Measurements from ENCODE around the gene PRKG2. TPM values are rescaled to one million over a fixed set of nuclear protein-coding genes. Genes with fewer than 3 reads are reported as not detected.

The PRKG2 gene
- polyA plus RNA-seq, 10 donors = 0.26 to 3.5 (median 0.87) TPM

DNA sequence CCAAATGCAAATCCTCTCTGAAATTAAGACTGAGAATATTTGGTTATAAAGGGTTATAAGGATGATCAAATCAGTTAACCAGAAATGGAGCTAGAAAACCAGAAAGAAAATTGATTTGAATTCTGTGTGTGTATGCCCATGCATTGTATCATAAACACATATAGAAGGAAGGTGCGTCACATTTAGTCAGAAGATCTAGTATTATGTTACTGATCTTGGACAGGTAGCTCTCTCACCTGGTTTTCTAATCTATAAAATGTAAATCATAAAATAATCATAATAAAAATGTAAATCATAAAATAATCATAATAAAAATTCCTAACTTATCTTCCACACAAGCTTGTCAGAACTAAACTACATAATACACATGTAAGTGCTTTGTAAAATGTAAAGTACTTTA lies 105.7 kb downstream of the PRKG2 start:
- no peak for DNase-seq

DNA sequence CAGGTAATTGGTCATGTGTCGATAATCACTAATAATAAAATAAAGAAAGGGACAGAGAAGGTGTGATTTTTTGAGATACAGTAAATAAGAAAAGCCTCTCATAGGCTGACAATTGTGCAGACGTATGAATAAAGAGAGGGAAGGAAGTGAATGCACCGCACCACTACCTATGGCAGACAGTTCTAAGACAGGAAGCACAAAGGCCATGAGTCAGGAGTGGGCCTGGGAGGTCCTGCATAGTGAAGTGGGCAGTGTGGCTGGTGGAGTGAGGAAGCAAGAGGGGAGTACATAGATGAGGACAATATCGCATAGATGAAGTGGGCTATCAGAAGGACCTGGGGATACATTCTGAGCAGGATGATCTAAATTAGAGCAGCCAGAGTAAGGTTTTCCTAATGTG lies 108.9 kb downstream of the PRKG2 start:
- no peak for DNase-seq

DNA sequence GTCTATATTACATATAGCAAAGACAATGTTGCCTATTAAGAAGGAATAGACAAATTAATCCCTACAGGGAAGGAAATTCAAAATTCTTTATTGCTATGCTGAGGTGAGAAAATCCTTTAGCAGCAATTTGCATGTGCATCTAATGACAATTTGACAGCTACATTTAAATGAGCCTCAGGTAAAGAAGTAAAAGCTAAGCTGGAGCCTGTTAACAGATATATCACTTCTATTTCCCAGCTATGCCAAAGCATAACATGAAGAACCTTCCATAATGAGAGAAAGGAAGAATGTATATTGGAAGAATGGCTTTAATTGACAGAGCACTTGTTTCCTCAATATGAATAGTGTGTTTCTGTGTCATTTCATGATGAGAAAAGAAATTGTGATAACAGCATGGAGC lies 112.9 kb downstream of the PRKG2 start:
- DNase-seq = no peak

DNA sequence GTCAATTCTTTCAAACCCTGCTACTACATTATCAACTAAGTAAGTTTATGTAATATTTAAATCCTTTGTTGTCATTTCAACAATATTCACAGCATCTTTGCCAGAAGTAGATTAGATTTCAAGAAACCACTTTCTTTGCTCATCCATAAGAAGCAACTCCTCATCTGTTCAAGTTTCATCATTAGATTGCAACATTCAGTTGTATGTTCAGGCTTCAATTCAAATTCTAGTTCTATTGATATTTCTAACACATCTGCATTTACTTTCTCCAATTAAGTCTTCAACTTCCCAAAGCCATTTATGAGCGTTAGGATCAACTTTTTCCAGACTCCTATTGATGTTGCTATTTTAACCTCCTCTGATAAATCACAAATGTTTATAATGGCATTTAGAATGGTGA lies 118.5 kb downstream of the PRKG2 start:
- DNase-seq = no peak

DNA sequence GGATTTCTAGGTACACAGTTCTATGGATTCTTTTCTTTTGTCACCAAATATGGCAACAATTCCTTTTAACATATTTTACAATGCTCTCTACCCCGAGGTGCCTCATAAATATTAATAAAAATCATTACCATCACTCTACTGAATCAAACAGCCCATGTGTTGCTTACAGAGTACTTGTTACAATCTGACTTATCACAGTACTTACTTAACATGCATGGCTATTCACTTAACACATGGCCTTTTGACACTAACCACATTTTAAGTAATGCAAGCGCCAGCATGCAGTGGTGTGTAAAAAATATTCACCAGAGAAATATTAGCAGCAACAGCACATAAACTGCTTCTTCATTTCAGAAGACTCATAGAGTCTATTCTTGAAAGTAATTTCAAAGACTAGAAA lies 119.6 kb downstream of the PRKG2 start:
- DNase-seq = no peak

DNA sequence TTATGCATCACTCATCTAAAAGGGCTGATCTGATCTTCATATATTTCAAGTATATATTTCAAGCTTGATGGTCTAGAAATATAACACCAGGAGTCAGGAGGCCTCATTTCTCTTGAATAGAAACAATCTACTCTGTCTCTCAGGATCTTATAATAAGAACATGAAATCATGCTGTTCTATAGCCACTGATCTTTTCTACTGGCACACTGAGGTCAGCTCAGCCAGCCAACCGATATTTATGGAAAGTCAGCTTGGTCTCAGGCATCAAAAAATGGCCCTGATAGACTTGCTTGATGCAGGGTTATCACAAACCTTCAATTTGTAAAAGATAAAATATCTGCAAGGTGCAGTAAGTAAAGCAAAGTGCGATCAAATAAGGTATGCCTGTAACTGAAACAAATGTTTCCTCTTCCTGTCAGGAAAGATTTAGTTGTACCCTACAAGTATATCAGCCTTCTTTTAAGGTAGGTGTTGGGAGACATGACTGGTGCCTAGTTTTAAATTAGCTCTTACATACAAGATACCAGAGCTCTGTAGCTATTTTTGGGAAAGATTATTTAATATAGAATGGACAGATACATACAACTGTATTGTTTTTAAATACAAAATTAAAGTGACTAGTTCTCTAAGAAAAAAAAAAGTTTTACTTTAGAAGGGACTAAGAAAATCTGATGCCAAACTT lies 121.2 kb downstream of the PRKG2 start:
- DNase-seq = no peak

DNA sequence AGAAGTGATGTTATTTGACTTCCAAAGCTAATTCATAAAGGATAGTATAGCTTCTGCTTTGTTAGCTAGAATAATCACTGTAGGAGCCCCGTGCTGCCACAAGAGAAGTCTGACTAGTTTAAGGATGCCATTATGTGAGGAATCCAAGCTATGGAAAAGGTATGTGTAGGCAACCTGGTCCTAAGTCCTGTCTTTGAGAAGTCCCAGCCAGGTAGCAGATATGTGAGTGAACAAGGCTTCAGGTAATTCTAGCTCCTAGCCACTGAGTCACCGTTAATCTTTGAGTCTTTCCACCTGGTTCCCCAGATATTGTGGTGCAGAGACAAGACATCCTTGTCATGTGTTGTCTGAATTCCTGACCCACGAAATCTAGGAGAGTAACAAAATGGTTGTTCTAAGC lies 129.0 kb downstream of the PRKG2 start:
- no peak for DNase-seq

DNA sequence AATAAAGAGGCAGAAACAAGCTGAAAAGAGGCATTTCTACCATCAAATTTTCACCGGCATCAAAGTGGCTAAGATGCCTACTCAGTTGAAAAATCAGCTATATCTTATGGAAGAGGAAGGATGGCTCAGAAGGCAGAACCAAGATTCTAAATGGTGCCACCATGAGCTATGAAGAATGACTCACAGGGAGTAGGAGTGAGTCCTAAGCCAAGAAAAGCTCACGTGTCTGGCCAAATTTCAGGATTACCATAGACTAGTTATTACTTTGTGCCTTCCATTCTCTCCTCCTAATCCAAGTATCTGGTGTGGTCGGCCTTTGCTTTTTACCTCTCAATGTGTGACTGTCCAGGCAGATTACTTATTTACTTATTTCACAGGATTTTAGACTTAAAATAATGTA lies 129.7 kb downstream of the PRKG2 start:
- no peak for DNase-seq

DNA sequence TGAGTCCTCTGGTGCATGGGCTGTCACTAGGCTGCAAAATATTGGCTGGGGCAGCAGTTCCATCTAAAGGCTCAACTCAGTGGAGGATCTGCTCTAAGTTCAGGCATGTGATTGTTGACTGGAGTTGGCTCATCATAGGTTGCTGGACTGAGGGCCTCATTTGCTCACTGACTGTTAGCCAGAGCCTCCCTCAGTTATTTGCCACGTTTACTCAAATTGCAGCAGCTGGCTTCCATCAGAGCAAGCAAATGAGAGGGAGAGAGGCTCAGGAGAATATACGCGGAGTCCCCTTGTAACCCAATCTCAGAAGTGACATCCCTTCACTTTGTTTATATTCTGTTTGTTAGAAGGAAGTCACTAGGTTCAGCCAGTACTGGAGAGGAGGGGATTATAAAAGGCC lies 130.4 kb downstream of the PRKG2 start:
- peak; percentile 3 to 12 (median 5) for DNase-seq

DNA sequence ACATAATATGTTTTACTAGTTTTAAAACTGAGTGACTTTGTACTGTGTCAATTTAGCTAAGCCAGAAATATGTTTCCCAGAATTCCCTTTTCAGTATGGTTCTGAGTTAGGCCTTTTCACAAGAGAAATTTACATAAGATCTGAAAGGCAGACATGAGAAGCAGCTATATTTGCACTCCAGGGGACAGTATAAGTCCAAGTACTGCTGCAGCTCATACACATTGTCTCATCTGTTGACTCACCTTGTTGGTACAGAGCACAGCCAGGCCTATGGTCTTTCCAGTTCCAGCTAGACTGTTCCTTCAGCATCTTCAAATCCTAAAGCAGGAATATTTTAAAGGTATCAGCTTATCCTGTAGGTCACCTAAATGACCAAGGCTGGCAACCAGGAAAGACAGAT lies 131.0 kb downstream of the PRKG2 start:
- peak in 1 of 3 donors; percentile 2 for DNase-seq

DNA sequence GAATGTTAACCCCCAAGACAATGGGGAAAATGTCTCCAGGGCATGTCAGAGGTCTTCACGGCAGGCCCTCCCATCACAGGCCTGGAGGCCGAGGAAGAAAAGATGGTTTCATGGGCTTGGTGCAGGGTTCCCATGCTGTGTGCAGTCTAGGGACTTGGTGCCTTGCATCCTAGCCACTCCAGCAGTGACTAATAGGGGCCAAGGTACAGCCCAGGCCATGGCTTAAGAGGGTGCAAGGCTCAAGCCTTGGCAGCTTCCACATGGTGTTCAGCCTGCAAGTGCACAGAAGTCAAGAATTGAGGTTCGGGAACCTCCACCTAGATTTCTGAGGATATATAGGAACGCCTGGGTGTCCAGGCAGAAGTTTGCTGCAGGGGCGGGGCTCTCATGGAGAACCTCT lies 133.9 kb downstream of the PRKG2 start:
- no peak for DNase-seq

DNA sequence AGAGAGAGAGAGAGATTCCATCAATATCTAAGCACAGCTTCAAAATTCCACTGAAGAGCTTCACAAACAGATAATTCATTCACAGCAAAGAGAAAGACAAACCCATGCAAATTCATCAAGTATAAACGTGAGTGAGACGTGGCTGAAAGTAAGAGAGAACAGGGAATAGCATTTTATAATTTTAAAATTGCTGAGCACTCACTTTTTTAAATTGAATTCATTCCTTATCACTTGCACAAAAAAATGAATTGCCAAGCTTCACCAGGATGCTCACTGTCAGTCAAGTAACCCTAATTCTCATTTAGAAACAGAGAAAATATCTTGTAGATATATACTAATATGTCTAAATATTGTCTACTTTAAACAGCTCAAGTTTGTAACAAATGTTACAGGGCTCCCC lies 144.0 kb downstream of the PRKG2 start:
- no peak for DNase-seq

DNA sequence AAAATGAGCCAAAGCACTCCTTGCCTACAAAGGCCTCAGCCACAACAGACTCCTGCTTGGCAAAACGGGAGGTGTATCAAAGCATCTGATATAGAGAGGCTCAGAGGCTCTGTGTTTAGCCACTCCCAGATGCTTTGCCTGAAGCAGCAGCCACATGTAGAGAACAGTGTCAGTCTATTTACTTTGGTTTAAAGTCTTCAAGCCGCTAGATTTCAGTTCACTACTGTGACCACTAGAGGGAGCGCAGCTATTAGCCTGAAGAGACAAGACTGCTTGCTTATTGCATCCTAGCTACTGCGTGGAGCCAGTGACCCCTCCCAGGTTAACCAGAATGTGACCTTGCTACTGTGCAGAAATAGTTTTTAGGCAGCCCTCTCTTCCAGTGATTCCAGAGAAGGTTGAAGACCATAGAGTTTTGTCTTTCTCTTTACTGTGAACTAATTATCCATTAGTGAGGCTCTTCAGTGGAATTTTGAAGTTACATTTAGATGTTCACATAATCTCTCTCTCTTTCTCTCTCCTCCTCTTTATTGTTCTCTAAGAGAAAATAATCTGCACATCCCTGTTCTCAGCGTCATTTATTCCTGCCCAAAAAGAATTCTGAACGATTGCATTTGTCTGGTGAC lies 145.2 kb downstream of the PRKG2 start:
- DNase-seq = peak; percentile 78 to 87 (median 82)

DNA sequence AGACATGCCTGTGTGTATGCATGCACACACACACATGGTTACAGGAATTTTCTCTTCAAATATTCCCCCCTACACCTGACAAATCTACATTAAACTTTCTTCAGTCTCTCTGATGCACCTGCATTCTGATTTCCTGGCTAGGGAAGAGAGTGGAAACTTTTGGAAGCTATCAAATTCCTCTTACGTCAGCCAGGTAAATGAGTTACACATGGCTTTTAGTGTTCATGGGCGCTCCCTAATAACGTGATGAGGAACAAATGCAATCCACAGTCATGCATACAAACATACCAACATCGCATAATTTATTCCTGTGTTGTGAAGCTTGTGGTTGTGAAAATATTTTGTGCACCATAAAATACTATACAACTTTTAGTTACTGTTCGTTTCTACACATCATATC lies 149.6 kb downstream of the PRKG2 start:
- DNase-seq = no peak

DNA sequence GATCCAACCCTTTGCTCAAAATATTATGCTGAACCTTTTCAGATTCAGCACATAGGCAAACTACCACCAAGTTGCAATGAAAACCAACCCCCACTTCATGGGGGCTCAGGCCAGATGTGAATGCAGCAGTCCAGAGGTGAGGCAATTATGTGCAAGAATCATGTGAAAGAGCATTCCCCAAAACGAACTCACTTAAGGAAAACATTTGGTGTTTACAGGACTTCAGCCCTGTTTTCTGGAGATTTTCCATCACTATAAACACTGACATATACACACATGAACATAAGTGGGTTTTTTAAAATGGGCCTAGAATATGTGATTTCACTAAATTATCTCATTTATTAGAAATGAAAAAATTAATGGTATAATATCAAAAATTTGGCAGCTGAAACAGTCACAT lies 153.0 kb downstream of the PRKG2 start:
- peak in 1 of 3 donors; percentile 11 for DNase-seq

DNA sequence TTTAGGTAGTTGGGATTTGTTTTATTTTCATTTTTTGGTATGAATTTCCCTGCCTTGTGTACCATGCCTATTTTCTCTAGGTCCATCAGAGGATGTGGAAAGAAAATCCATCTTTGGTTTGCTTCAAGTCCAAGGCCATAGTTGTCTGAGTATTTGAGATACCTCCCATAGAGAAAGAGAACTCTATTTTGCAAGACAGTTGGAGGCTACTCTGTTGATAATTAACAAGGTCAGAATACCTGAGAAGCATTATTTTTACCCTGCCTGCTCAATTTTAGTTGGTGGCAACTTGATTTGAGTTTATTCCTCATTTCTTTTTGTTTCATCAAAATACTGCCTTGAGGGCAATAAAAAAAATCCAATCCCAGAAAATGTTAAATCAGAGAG lies 153.7 kb downstream of the PRKG2 start:
- DNase-seq = no peak

DNA sequence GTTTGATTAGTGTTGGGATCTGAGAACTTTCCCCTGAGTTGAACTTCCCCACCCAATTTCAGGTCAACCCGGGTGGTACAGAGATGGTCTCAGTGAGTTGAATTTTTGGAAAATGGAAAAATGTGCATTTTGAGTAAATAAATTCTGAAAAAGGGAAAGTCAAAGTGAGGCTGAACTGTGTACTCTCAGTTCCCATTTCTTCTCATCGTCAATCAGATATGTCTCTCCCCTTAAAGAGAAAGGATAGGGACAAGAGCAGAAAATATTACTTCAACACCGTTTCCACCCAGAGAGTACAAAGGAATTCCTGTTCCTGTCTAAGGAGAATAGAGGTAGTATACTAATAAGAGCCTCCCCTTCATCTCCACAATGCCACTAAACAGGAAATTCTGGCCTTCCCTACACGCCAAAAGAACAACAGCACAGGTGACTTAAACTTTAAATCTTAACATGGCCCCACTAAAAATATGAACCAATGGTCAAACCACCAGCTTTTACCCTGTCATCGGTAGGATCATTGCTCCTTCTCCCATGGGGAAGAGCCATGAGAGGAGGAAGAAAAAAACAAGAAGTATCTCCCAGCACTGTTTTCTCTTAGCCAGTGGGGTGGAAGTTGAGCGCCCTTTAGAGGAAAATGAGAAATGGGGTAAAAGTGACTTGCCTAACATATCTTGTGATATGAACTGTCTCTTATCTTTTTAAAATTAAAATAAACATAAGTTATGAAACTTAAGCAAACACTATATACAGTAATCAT lies 154.3 kb downstream of the PRKG2 start:
- no peak for DNase-seq

DNA sequence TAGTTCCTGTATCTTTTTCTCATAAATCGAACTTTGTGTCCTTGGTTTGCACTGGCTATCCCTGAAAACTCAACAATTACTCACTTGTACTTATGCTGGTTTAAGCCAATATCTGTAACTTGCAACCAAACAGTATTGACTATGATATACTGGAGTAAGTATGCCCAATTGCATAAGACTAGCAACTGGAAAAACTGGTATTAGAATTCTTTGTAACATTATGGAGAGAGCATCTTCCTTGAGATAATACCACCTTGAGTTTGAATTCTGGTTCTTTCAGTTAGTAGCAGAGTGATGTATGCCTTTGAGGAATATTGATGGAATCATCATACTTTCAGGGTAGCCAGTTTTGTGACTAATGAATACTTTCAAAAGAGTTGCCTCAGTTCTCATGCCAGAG lies 156.4 kb downstream of the PRKG2 start:
- no peak for DNase-seq

DNA sequence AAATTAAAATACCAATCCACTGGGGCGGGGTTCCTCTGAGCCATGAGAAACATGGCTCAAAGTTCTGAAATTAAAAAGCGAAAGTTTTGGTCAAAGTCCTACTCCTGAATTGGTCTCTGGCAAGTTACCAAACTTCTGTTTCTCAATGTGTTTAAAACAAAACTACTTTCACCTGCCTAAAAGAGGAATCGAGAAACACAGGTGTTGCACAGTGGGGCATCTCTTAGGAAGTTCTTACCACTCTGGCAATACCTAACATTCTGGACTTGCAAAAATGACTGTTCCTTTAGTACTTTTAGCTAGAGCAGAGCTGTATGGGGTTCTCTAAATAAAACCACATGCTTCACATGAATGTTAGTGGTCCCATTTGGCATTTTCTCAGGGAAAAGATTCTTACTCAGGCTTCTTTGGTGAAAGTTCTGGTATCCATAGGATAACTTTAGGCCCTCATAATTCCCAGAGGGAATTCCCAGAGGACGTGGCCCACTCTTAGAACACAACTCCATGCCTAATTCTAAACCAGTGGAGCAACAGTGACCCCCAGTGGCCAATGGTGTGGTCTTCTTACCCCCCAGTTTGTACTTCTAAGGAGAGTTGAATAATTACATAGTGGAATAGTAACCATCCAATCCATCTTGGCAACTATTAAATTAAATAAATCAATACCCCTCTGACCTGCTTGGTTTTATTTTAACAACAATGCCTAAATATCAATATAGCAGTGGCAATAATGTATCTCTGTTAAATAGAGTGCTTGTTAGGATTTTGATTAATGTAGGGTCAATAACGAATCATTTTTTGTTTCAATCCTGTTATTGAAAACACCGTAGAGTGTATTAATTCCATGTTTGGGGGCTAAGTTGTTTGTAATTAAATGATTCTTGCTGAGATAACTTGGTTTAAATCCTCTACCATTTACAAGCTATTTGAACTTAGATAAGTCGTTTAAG lies 162.6 kb downstream of the PRKG2 start:
- peak; percentile 63 to 71 (median 64) for DNase-seq

DNA sequence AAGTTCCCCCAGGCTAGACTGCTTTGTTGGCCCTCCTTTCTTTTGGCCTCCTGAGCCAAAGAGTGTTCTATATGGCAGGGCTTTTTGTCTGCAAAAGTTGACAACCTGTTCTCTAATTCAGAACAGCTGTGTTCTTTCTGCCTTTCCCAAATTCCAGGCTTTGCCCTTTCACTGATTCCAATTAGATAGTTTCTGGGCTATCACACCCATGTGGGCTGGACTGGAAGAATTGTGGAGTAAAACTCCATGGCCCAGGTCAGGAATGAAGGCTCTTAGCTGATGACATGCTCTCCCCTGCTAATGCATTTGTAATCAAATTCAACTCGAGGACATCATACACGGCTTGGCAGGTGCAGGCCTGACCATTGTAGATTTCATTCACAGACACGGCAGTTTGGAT lies 165.1 kb downstream of the PRKG2 start:
- peak; percentile 22 to 74 (median 65) for DNase-seq

DNA sequence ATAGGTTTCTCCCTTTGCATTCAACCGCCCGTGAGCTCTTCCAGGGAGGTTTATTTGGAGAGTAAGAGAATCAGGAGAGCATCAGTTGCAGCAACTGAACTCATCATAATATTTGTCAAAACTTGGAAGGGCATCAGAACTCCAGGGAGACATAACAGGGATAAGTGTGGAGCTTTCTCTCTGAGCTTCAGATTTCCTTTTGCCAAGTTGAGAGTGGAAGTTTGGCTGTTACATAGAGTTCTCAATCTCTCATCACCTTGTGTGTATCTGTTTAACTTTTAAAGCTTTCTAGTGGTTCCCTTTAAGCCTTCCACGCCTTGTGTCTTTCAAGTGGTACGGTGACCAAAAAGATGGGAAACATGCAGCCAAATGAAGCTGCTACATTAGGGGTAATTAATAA lies 165.7 kb downstream of the PRKG2 start:
- peak; percentile 56 to 81 (median 79) for DNase-seq

All from muscle of back (tissue), 11 donors.